Measurements from ENCODE around the gene B3GALT4.
A peak's percentile ranks its signal among the peaks of the same experiment; 100 is the strongest.
"Not testable (repeated sequence)": the region's sequence is repeated elsewhere in the genome, so short reads cannot be mapped to it uniquely, and the experiment has no call there.

Gene B3GALT4

DNA sequence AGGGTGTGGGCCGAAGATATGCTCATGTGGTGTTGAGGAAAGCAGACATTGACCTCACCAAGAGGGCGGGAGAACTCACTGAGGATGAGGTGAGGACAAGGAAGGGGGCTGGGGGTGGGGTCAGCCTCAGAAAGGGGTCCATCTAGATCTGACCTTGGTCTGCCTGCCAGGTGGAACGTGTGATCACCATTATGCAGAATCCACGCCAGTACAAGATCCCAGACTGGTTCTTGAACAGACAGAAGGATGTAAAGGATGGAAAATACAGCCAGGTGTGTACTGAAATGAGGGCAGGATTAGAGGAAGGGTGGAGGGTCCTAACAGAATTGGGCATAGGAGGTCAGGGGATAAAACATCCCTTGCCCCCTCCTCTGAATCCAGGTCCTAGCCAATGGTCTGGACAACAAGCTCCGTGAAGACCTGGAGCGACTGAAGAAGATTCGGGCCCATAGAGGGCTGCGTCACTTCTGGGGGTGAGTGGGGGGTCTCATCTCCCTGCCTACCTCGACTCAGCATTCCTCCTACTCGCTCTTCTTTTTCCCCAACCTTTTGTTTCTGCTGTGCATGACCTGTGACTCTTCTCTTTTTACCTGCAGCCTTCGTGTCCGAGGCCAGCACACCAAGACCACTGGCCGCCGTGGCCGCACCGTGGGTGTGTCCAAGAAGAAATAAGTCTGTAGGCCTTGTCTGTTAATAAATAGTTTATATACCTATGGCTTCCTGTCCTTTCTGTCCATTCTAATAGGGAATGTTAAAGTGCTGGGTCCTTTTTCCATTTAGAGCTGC is 935 bp upstream of the B3GALT4 start:
- DNase-seq; H3K9me3 Mint-ChIP-seq; H3K27me3 Mint-ChIP-seq; ATAC-seq (replicated peaks): not testable (repeated sequence)
- peak overlapping the region; percentile 89 to 93 for H3K4me3 Mint-ChIP-seq
- peak overlapping the region; percentile 92 to 99 for H3K27ac Mint-ChIP-seq
- peaks cover 54 to 66% of the 10 kb centered on the region in 2 donors for H3K4me1 Mint-ChIP-seq (ENCODE audit: low read depth in 2 of 2)
- H3K36me3 Mint-ChIP-seq (ENCODE audit: insufficient read depth): peaks cover 73% of the 10 kb centered on the region

DNA sequence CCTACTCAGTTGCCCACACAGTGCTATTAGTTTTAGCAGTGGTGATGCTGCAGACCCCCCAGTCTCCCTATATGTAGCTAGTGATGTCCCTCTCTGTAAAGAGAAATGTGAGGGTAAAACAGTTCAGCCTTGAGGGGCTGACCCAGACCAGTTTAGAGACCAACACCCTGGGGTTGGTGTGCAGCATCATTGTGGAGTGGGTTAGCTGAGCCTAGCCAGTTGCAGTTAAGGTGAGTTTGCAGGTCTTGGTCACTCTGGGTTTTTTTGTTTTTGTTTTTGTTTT is 401 bp upstream of the B3GALT4 start:
- ATAC-seq (replicated peaks) (no peak), DNase-seq (no peak)
- Mint-ChIP-seq H3K4me1 (ENCODE audit: low read depth in 2 of 2) (peaks cover 54 to 63% of the 10 kb centered on the region in 2 donors), H3K9me3 (no peaks in the 10 kb centered on the region), H3K4me3 (peak overlapping the region; percentile 89 to 93), H3K27ac (peak overlapping the region; percentile 92 to 94), H3K36me3 (ENCODE audit: insufficient read depth) (peaks cover 68% of the 10 kb centered on the region), H3K27me3 (no peaks in the 10 kb centered on the region)

DNA sequence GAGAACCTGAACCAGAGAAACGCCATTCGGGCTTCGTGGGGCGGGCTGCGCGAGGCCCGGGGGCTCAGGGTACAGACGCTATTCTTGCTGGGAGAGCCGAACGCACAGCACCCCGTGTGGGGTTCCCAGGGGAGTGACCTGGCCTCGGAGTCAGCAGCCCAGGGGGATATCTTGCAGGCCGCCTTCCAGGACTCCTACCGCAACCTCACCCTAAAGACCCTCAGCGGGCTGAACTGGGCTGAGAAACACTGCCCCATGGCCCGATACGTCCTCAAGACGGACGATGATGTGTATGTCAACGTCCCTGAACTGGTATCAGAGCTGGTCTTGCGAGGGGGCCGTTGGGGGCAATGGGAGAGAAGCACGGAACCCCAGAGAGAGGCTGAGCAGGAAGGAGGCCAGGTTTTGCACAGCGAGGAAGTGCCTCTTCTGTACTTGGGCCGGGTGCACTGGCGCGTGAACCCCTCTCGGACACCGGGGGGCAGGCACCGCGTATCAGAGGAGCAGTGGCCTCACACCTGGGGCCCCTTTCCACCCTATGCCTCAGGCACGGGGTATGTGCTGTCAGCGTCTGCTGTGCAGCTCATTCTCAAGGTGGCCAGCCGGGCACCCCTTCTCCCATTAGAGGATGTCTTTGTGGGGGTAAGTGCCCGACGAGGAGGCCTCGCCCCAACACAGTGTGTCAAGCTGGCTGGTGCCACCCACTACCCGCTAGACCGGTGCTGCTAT is 904 bp downstream of the B3GALT4 start:
- Mint-ChIP-seq H3K27me3 (no peaks in the 10 kb centered on the region), H3K36me3 (ENCODE audit: insufficient read depth) (peaks cover 65% of the 10 kb centered on the region), H3K4me3 (peak overlapping the region; percentile 89 to 93), H3K4me1 (ENCODE audit: low read depth in 2 of 2) (peaks cover 49 to 50% of the 10 kb centered on the region in 2 donors), H3K9me3 (no peaks in the 10 kb centered on the region), H3K27ac (peak overlapping the region; percentile 92 to 94)
- DNase-seq (peak in 2 of 3 experiments; percentile 13 to 32), ATAC-seq (replicated peaks) (peak; percentile 23)

DNA sequence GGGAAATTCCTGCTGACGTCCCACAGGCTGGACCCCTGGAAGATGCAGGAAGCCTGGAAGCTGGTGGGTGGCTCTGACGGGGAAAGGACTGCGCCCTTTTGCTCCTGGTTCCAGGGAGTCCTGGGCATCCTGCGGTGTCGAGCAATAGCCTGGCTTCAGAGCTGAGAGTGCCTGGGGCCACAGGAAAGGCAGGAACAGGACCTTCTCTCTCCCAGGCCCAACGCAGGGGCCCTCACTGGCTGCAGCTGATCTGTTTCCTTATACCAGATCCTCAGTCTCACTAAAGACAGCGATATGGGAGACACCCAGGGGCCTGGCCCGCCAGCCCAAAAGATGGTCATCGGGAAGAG is 1.4 kb downstream of the B3GALT4 start:
- no peaks in the 10 kb centered on the region for H3K27me3 Mint-ChIP-seq
- H3K36me3 Mint-ChIP-seq (ENCODE audit: insufficient read depth): peaks cover 63% of the 10 kb centered on the region
- H3K4me1 Mint-ChIP-seq (ENCODE audit: low read depth in 2 of 2): peaks cover 43 to 45% of the 10 kb centered on the region in 2 donors
- no peaks in the 10 kb centered on the region for H3K9me3 Mint-ChIP-seq
- peak overlapping the region; percentile 89 to 93 for H3K4me3 Mint-ChIP-seq
- DNase-seq: no peak
- ATAC-seq (replicated peaks): no peak
- peak overlapping the region; percentile 92 to 94 for H3K27ac Mint-ChIP-seq

DNA sequence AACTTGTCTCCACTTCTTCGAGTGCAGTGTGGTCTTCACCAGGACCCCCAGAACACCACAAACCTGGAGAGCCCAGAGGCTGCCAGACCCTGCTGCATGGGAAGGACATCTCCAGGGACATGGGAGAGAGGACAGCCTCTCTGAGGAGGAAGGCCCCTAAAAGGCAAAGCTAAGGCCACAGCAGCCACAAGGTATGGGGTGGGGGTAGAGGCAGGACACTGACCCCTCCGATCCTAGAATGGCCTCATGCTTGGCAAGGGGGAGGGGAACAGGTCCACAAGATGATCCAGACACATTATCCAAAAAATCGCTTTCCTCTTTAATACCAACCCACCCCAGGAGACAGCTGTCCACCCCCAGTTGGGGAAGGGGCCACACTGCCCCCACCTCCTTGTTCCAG is 1.9 kb downstream of the B3GALT4 start:
- Mint-ChIP-seq H3K27me3 (no peaks in the 10 kb centered on the region), H3K4me1 (ENCODE audit: low read depth in 2 of 2) (peaks cover 39 to 41% of the 10 kb centered on the region in 2 donors), H3K27ac (peak overlapping the region in 1 of 2 donors; percentile 92), H3K9me3 (no peaks in the 10 kb centered on the region), H3K4me3 (peak overlapping the region; percentile 89 to 93), H3K36me3 (ENCODE audit: insufficient read depth) (peaks cover 61% of the 10 kb centered on the region)
- DNase-seq (no peak), ATAC-seq (replicated peaks) (no peak)

DNA sequence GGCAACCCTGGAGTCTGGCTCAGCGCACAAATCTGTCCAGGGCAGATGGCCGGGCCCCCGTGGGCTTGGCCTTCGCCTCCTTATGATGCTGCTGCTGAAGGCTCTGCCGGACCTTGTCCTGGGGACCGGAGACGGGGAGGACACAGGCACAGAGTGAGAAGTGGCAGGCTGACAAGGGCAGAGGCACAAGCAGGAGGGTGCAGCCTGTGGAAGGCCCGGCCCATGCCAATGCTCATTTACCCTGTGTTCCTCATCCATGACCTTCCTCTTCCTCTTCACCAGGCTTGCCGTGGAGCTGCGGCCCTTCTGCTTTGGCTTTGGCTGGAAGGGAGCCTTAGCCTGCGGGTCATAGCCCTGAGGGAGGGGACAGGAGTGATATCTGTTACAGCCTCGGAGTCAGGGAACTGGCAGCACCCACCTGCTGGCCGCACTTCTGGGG is 2.4 kb downstream of the B3GALT4 start:
- DNase-seq (no peak), ATAC-seq (replicated peaks) (no peak)
- no peaks in the 10 kb centered on the region for H3K27me3 Mint-ChIP-seq
- H3K4me1 Mint-ChIP-seq (ENCODE audit: low read depth in 2 of 2): peaks cover 35 to 38% of the 10 kb centered on the region in 2 donors
- H3K4me3 Mint-ChIP-seq: peak overlapping the region in 1 of 2 donors; percentile 89
- peaks cover 61% of the 10 kb centered on the region for H3K36me3 Mint-ChIP-seq (ENCODE audit: insufficient read depth)
- peak overlapping the region; percentile 59 to 92 for H3K27ac Mint-ChIP-seq
- H3K9me3 Mint-ChIP-seq: no peaks in the 10 kb centered on the region

DNA sequence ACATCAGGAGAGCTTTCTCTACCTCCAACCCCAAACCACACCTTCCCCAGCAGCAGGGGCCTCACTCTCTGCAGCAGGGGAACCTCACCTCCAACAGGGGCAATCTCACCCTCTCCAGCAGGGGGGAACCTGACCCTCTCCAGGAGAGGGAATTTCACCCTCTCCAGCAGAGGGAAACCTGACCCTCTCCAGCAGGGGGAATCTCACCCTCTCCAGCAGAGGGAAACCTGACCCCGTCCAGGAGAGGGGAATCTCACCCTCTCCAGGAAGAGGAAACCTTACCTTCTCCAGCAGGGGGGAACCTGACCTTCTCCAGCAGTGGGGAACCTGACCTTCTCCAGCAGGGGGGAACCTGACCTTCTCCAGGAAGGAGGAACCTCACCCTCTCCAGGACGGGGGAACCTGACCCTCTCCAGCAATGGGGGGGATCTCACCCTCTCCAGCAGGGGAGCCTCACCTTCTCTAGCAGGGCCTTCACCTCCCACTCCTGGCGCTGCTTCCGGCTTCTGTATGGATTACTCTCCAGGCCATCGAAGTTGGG is 3.1 kb downstream of the B3GALT4 start:
- peak overlapping the region in 1 of 2 donors; percentile 59 for H3K27ac Mint-ChIP-seq

DNA sequence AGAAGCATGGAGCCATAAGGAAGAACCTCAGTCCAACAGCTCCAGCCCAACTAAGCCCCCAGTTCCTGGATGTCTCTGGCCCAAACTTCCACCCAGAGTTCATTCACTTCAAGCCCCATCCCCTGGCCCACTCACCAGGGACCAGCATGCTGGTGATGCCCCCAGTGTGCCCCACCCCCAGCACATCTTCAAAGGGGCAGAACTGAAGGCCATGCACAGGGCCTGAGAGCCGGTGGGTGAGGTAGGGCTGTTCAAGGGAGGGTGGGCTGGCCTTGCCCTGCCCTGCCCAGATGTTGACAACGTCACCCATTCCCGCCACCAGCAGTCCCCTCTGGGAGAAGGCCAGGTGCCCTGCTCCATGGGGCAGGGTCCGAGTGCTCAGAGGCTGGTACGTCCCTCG is 3.6 kb downstream of the B3GALT4 start:
- DNase-seq (no peak), ATAC-seq (replicated peaks) (no peak)
- H3K27ac Mint-ChIP-seq: peak overlapping the region; percentile 26 to 59
- peaks cover 25 to 30% of the 10 kb centered on the region in 2 donors for H3K4me1 Mint-ChIP-seq (ENCODE audit: low read depth in 2 of 2)
- peaks cover 52% of the 10 kb centered on the region for H3K36me3 Mint-ChIP-seq (ENCODE audit: insufficient read depth)
- no peak overlapping the region for H3K4me3 Mint-ChIP-seq
- no peaks in the 10 kb centered on the region for H3K27me3 Mint-ChIP-seq
- no peaks in the 10 kb centered on the region for H3K9me3 Mint-ChIP-seq

More for the DNA sequence above, 3.1 kb downstream of the B3GALT4 start:
- Mint-ChIP-seq H3K4me1 (ENCODE audit: low read depth in 2 of 2) (peaks cover 28 to 30% of the 10 kb centered on the region in 2 donors), H3K36me3 (ENCODE audit: insufficient read depth) (peaks cover 55% of the 10 kb centered on the region), H3K27me3 (no peaks in the 10 kb centered on the region), H3K9me3 (no peaks in the 10 kb centered on the region), H3K4me3 (no peak overlapping the region)
- no peak for ATAC-seq (replicated peaks)
- no peak for DNase-seq

DNA sequence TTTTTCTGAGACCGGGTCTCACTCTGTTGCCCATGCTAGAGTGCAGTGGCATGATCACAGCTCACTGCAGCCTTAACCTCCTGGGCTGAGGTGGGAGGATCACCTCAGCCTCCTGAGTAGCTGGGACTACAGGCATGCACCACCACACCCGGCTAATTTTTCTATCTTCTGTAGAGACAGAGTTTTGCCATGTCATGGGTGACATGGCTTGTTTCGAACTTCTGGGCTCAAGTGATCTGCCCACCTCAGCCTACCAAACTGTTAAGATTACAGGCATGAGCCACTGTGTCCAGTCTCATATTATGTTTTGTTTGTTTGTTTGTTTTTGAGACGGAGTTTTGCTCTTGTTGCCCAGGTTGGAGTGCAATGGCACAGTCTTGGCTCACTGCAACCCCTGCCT is 8.3 kb downstream of the B3GALT4 start:
- Mint-ChIP-seq H3K36me3 (ENCODE audit: insufficient read depth) (peaks cover 40% of the 10 kb centered on the region), H3K4me1 (ENCODE audit: low read depth in 2 of 2) (peaks cover 23 to 32% of the 10 kb centered on the region in 2 donors)
- DNase-seq; ATAC-seq (replicated peaks); H3K4me3 Mint-ChIP-seq; H3K9me3 Mint-ChIP-seq; H3K27ac Mint-ChIP-seq; H3K27me3 Mint-ChIP-seq: not testable (repeated sequence)

DNA sequence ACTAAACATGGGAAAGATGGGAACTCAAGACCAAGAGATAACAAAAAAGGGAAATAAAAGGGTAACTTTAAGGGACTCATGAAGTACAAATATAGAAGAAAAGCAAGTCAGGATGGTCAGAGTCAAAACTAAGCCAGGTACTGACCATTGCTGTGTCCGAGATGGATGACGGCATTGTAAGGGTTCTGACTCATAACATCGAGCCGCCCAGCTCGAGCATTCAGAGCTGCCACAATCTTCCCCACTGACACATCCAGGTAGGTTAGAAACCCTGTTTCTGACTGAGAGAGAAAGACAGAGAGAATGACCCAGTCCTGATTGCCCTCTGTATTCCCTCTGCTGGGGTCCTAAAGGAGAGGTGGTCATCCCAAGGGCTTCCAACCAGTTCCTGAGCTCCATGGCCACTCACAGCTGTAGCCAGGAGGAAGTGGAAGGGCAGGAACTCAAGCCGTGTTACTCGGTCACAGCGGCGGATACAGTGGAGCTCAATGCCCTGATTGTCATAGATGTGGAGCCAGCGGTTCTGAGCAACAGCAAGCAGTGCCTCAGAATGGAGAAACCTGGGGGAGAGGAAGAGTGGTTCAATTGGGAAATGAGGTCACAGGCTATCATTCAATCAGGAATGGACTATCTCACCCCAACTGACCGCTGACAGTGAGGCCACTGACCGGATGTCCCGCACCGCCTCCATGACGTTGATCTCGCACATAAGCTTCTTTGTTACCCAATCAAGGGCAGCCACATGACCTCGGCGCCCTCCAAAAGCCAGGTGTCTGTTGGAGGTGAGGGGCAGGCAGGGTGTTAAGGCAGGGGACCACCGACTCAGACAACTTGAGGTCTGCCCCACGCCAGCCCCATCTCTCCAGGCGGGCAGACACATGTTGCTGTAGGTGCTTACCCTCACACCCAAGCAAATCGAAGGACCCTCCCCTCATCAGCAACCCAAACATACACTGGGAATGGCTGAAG is 10.3 kb downstream of the B3GALT4 start:
- H3K27ac Mint-ChIP-seq: peak overlapping the region in 1 of 2 donors; percentile 65
- H3K36me3 Mint-ChIP-seq (ENCODE audit: insufficient read depth): peaks cover 40% of the 10 kb centered on the region
- H3K4me1 Mint-ChIP-seq (ENCODE audit: low read depth in 2 of 2): peaks cover 35 to 36% of the 10 kb centered on the region in 2 donors
- peak overlapping the region; percentile 88 to 96 for H3K4me3 Mint-ChIP-seq
- H3K27me3 Mint-ChIP-seq: no peaks in the 10 kb centered on the region
- no peaks in the 10 kb centered on the region for H3K9me3 Mint-ChIP-seq
- ATAC-seq (replicated peaks): no peak
- no peak for DNase-seq

DNA sequence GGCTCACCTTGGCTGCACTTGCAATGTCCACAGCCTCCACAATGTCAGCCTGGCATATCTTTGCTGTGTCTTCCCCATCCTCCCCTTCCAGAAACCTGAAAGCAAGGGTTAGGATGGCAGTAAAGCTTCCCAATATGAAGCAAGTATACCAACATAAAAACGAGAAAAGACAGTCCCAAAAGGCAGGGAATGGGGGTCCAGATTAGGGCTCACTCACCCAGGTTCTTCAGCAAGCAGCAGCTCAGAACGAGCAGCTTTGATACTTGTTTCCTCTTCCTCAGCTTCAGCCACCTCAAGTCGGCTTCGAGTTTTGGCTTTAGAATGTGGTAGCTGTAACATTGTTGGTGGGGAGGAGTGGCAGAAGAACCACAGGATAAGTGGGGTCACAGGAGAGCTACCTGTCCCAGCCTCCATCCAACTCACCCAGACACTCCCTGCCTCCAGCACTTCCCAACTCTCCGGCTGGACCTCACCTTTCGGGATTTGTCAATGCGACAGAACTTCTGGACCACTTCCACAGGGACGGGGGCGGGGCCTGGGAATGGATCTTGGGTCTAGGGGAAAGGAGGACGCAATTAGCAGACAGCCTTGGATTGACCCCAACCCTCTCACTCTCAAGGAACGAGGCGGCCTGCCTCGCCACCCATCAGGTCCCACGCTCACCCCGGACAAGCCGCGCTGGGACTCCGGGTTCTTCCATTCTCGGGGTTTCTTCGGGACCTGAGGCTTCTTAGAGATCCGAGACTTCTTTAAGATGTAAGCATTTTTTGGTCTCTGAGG is 11.4 kb downstream of the B3GALT4 start:
- Mint-ChIP-seq H3K4me1 (ENCODE audit: low read depth in 2 of 2) (peaks cover 35 to 36% of the 10 kb centered on the region in 2 donors), H3K36me3 (ENCODE audit: insufficient read depth) (peaks cover 36% of the 10 kb centered on the region), H3K27me3 (no peaks in the 10 kb centered on the region), H3K4me3 (peak overlapping the region; percentile 88 to 96), H3K27ac (peak overlapping the region; percentile 93 to 95), H3K9me3 (no peaks in the 10 kb centered on the region)
- ATAC-seq (replicated peaks): no peak
- no peak for DNase-seq
